Middle frontal gyrus (tissue), 1 donor: Measurements from ENCODE around the gene CHD5.

Experiments
- DNase-seq: peaks from one replicate; pipeline ENCODE4 v3.0.0-alpha.2; 2015; ENCODE audit warnings: low spot score; ENCODE audit errors: extremely low spot score

CHD5 gene

GRCh38 chr1:6154525-6155319 lies 25.4 kb downstream of the CHD5 start:
- no peak for DNase-seq

- no peak for DNase-seq
These were observed 27.2 kb downstream of the CHD5 start for GRCh38 chr1:6152882-6153281.

- DNase-seq: no peak
These were observed 27.9 kb downstream of the CHD5 start for GRCh38 chr1:6152181-6152580.

- DNase-seq: no peak
These were observed 28.8 kb downstream of the CHD5 start for GRCh38 chr1:6151291-6151822.

- DNase-seq: no peak
These were observed 29.8 kb downstream of the CHD5 start for GRCh38 chr1:6150006-6150938.

GRCh38 chr1:6149597-6149996 lies 30.5 kb downstream of the CHD5 start:
- no peak for DNase-seq

GRCh38 chr1:6148497-6149241 lies 31.5 kb downstream of the CHD5 start:
- DNase-seq: no peak

GRCh38 chr1:6145864-6146410 lies 34.2 kb downstream of the CHD5 start:
- DNase-seq: no peak

- no peak for DNase-seq
These were observed 34.7 kb downstream of the CHD5 start for GRCh38 chr1:6145396-6145750.

GRCh38 chr1:6144647-6145395 lies 35.3 kb downstream of the CHD5 start:
- DNase-seq: no peak

- no peak for DNase-seq
These were observed 35.9 kb downstream of the CHD5 start for GRCh38 chr1:6144175-6144574.

- DNase-seq: no peak
These were observed 36.7 kb downstream of the CHD5 start for GRCh38 chr1:6143395-6143794.

GRCh38 chr1:6142734-6143133 lies 37.4 kb downstream of the CHD5 start:
- DNase-seq: no peak

- DNase-seq: no peak
These were observed 38.0 kb downstream of the CHD5 start for GRCh38 chr1:6142036-6142621.

GRCh38 chr1:6141592-6141991 lies 38.5 kb downstream of the CHD5 start:
- DNase-seq: no peak

- DNase-seq: no peak
These were observed 39.7 kb downstream of the CHD5 start for GRCh38 chr1:6140413-6140812.

- DNase-seq: no peak
These were observed 42.4 kb downstream of the CHD5 start for GRCh38 chr1:6137758-6138157.

GRCh38 chr1:6136516-6137220 lies 43.5 kb downstream of the CHD5 start:
- no peak for DNase-seq

GRCh38 chr1:6134741-6135510 lies 45.2 kb downstream of the CHD5 start:
- no peak for DNase-seq
